HT-29 (cell line): ENCODE measurements around the gene JARID2. TPM values are rescaled to one million over a fixed set of nuclear protein-coding genes. Genes with fewer than 3 reads are reported as not detected.

Experiments
- DNase-seq: peaks from one replicate; pipeline ENCODE4 v3.0.0-alpha.2; 2015; ENCODE audit warnings: low spot score
- total RNA-seq: library from RNA; depleted of rRNA; stranded (reverse); fragments of >200 nt; shearing (Covaris generic); gene quantifications from 2 replicates; pipeline ENCODE4 v1.2.3, GENCODE V29; 2014

JARID2 gene
- total RNA-seq, 1 experiment from 2014 or later = 6.7 TPM

DNA sequence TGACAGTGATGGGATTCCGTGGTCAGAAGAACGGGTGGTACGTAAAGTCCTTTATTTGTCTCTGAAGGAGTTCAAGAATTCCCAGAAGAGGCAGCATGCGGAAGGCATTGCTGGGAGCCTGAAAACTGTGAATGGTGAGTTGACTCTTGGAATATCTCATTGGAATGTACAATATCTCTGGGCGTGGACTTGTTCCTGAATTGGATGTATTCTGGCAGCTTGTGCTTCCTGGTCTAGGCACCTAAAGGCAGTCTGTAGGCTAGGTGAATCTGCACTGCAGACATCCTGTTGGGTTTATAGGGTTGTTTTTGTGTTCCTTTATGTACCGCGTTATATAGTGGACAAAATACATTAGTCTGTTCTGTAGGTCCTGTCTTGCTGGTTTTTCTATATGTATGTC lies 128.2 kb downstream of the JARID2 start:
- DNase-seq = no peak

DNA sequence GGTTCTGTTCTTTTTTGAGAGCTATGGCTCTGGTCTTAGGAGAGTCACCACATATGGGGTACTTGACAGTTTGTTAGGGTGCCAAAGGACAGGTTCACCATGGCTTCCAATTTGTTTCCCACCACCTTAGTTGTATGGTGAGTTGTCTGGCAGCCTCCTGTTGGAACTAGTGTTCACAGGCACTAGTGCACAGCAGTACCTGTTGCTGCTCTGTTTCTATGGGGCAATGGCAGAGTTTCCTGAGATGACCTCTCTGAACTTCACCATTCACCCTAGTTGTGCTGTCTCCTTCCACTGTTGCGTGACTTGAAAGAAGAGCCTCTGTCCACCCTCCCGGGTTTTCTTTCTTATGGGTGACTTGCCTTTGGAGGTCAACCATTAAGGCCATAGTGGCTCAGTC lies 129.1 kb downstream of the JARID2 start:
- no peak for DNase-seq

DNA sequence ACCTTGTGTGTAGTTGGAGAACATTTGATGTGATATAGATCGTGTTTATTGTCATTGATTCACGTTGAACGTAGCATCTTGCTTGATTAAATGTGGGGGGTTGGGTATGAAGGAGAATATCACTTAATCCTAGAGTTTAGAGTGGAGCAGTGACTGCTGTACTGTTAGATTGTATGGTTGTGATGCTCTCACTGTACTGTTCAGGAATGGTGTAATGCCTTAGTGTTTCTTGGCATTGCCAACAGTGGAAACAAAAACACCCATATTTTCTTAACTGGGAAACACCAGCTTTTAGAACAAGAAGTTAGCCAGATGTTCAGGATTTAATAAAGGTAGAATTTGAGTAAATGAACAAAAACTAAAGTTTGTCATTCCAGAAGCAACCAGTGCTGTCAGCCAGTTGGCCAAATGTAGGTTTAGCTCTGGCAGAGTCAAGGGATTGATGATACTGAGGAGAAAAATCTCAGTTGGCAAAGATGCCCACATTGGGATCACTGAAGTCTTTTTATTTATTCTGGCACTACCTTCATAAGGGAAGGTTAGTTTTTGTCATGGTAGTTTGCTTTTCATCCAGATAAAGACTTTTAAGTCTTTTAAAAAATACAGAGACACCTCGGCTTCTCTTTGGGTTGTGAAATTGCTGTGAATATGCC lies 129.9 kb downstream of the JARID2 start:
- no peak for DNase-seq

DNA sequence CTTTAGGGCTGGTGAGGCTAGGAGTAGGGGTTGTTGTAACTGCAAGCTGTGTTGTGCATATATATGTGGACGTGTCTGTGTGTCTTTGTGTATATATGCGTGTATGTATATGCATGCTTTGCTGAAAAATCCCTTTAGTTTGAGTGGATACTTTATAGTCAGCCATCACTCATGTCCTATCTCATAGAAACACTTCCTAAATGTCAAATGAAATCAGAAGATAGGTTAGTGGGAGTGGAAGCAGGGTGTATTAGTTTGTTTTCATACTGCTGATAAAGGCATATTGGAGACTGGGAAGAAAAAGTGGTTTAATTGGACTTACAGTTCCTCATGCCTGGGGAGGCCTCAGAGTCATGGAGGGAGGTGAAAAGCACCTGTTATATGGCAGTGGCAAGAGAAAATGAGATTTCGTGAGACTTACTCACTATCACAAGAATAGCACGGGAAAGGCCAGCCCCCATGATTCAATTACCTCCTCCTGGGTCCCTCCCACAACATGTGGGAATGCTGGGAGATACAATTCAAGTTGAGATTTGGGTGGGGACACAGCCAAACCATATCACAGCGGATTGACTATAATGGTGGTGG lies 131.1 kb downstream of the JARID2 start:
- no peak for DNase-seq

DNA sequence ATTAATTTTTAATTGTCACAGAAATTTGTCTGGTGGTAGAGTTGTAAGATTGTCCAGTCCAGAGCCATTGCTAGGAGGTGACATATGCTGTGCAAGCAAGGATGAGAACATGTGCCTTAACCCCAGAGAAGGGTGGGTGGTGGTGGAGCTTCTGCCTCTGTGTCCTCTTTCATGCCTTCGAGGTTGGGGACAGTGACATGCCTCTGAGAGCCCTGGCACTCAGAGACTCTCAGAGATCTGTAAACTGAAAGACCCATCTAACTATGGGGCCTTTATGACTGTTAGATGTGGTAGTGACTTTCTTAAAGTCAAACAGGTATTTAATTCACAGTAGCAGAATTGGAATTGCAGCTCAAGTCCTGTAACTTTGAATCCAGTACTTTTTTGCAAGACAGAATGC lies 132.4 kb downstream of the JARID2 start:
- DNase-seq = no peak

DNA sequence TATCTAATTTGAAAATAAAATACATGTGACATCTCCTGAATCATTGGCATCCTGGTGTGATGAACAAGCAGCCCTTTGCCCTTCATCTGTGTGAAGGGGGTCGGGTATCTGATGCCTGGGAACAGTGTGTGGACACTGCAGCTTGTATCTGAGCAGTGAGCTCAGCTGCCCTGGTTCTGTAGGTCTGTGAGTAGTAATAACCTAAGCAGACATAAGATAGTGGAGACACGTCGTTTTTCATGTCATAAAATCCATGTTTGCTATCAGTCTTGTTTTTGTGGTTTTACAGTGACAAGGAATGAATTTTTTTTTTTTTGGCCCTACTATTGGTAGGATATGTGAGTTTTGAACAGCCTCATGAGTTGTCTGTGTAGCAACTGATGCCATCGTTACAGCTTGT lies 133.0 kb downstream of the JARID2 start:
- DNase-seq = no peak

DNA sequence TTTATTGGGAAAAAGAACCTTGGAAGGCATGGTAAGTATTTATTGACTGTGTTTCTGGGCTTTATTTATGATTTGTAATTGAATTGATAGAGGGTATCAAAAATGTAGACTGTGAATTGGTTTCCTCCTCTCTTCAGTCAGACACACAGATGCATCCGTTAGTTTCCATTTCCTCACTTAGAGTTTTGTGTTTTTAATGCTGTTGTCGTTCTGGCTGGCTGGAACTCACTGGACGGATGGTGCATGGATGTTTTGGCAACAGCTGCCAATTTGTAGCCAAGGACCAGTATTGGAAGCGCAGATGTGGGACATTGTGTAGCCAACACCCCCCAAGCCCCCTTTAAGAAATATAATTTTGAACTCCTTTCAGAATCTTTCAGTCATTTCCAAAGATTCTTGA lies 134.5 kb downstream of the JARID2 start:
- DNase-seq = no peak

DNA sequence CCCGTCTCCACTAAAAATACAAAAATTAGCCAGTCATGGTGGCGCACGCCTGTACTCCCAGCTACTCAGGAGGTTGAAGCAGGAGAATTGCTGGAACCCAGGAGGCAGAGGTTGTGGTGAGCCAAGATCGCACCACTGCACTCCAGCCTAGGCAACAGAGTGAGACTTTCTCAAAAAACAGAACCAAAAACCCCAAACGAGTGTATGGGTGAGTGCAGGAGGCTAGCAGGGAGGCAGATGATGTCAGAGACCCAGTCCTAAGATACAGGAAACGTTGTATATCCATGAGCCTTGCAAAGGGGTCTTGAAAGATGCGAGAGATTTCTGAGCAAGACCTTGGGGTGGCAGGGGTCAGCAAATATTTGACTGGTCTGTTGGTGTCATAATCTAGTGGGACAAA lies 136.2 kb downstream of the JARID2 start:
- DNase-seq = no peak

DNA sequence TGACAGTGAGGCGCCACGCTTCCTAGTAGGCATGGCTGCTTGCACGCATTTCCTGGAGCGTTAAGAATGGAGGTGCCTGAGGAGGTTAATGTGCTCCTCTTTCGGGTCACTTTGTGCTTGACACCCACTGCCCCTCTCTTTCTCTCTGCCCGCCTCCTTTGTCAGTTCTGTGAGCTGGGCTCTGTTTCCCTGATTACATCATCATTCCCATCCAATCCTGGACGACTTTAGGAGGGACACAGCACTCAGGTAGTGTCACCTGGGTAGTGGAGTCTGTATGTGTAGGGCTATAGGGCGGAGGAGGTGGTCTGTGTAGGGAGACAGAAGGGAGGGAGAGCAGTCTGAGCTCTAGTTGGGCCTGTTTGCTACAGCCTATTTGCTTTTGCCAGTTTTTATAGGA lies 136.8 kb downstream of the JARID2 start:
- DNase-seq = no peak

DNA sequence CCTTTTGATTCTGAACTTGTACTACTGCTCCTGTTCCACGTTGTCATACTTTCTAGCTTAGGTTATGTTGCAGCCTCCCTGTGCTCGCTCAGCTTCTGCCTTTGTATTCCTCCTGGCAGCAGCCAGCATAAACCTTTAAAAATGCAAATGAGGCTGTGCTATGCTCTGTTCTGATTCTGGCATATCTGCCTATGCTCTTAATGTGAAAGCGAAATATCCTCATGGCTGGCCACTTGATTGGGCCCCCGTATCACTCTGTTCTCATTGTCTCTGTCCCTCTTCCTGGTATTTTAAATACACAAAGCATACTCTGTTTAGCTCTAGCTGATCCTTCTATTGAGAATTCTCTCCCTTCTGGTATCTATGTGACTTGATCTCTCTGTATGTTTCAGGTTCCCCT lies 139.0 kb downstream of the JARID2 start:
- DNase-seq = no peak

DNA sequence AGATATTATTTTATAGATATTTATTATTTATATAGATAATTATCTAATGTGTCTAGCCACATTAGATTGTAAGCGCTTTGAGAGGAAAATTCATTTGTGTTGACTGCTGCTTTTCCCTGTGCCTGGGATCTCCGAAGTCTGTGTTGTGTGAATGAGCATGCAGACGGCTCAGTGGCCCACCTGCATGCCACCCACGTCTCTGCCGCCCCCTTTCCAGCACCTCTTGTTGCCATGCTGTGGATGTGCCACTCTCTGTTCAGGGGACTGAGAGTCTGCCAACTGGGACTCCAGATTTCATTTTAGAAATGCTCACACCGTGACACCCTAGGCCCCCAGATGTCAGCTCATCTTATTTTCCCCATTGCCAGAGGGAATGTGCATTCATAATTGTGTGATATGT lies 139.7 kb downstream of the JARID2 start:
- no peak for DNase-seq

DNA sequence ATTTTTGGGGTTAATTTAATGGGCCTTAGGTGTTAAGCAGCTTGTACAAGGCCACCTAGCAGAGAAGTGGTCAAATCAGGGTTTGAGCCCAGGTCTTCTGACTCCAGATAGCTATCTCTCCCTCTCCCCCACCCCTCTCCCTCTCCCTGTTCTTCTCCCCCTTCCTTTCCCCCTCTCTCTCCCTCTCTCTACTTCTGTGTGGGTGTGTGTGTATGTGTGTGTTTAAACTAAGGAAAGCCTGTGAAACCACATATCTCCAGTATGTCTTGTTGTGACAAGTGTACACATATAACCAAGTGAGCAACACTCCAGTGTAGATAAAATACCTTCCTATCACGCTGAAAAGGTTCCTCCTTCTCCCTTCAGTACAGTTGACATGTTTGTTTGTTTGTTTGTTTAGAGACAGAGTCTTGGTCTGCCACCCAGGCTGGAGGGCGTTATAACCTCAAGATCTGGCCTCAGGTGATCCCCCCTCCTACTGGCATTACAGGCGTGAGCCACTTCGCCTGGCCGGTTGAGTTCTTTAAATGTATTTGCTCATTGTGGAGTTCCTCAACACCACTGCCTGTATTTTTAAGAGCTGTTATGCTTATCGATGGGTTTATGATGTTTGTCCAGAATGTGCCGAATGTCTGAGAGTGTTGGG lies 140.4 kb downstream of the JARID2 start:
- DNase-seq = no peak

DNA sequence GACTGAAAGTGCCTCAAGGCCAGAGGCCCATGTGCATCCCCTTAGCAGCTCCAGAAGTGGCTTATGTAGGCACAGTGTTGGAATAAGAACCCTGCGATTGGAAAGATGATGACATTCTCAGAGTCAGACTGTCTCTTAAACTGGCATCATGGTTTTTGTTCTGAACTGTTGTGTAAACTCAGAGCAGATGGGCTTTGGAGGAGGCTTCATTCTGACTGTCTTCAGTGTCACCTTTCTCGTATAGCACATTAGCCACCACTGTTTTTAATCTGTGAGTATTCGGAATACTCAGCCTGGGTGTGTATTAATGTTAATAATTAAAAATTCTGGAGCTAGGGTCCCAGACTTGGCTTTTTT lies 140.9 kb downstream of the JARID2 start:
- no peak for DNase-seq

DNA sequence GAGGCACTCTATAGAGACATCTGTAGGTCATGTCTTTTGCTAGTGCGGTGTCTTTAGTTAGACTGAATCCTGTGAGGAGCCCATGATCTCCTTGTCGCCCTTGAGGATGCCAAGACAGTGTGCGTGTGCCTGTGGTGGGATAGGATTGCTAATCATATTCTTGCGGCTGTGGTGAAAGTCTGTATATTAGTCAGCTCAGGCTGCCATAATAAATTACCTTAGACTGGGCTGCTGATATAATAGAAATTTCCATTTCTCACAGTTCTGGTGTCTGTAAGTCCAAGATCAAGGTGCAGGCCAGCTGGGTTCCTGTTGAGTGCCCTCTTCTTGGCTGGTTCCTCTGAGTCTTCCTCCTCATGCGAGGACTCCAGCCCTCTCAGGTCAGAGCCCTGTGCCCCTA lies 141.2 kb downstream of the JARID2 start:
- no peak for DNase-seq

DNA sequence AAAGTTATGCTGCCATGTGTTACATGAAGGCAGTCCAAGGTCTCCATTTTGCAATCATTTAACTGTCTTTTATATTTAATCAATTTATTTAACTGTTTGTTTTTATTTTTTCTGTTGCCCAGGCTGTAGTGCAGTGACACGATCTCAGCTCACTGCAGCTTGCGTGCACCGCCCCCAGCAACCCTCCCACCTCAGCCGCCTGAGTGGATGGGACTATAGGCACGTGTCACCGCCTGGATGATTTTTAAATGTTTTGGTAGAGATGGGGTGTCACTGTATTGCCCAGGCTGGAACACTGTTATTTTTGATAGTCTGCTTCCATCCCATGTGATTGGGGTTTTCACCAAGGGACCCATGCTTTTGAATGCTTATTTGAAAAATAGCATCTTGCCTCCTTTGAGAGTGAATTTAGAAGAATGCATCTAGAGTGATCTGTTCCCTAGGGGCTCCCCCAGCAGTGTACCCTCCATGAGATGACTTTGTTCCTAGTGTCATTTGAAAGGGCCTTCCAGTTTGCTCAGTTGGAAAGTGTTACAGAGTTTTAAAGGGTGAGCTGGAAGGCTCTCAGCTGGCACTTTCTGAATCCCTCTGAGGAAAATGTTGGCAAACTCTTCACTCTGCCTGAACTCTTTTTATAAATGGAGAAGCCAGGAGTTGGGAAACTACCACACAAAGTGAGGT lies 143.4 kb downstream of the JARID2 start:
- no peak for DNase-seq

DNA sequence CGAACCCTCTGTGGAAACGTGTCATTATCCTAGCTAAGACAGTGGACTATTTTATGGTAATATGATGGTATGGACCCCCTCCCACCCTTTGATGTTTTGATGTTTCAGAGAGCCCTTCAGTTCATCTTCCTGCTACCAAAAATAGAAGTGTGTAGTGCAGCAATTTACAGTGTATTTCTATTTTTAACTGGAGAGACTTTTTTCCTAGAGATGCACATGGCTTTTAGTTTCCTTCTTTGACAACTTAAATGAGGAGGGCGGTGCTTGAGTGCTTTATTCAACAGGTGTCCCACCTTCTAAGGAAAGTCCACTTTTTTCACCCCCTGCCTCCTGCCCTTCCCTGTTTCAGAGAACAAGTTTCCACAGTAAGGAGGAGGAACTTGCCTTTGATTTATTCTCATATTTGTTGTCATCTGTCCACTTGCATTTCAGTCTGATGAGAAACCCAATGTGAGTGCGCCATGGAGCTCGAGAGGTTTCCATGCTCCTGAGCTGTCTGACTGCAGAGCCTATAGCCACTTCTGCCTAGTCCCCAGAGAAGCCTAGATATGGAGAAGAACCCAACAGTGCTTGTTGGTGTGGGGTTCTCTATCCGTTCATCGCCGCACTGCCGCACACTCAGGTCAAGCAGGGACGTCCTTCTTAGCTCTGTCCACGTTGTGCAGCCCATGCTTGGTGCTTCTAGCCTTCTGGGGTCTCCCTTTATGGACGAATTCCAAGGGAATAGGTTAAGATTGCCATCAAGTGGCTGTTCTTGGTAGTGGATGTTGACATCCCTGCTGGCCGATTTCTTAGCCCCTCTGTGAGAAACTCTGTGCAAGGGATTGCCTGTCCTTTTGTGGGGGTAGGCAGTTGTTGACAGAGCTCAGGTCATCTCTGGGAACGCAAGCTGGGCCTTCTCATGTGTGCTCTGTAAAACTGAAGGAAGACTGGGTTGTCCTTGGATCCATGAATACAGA lies 144.2 kb downstream of the JARID2 start:
- peak; percentile 48 for DNase-seq

DNA sequence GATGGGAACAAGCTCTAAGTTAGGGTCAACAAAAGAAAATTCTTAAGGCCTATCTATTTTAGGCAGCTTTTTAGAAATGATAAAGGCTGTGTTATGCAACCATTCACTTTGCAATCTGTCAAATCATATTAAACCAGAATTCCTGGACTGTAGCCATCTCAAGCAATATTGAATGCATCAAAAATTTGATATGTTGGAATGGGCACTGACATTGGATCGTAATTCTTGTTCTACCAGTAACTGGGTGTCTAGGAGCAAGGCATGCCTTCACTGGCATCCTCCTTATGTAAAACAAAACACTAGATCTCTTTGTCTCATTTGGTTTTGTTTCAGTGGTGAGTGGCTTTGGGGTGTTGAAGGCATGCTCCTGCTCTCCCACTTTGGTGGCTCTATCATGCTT lies 145.6 kb downstream of the JARID2 start:
- no peak for DNase-seq

DNA sequence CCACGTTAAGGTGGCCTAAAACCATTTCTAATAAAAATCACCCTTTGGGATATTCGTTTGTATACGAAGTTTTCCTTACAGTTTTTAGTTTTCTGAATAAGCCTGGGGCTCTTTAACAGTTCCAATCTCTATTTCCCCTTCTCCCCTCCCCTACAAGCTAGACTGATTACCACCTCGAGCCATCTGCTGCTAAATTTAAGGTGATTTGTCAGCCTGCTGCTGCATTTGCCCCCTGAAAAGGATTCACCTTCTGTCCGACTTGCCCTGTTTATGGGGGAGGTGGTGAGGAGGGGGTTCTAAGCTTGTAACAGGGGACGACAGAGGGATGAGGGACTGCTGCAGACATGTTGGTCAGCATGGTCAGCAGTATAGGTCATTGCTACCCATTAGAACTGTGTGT lies 146.3 kb downstream of the JARID2 start:
- DNase-seq = no peak

DNA sequence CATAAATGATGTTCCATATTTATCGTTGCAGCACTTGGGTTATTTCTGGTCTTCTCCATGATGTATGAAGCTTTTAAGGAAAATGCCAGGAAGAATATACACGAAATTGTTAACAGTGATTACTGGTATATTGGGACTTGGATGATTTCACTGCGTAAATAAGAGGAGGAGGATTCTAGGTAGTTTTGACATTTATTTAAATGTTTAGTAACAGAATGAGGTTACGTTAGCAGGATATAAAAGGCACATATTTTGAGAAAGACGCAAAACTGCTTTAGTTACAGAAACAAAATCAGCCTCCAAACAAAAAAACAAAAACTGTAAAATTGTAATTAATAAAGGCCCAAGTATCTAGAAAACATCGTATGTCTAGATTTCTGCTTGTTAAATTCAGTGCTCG lies 147.7 kb downstream of the JARID2 start:
- no peak for DNase-seq

DNA sequence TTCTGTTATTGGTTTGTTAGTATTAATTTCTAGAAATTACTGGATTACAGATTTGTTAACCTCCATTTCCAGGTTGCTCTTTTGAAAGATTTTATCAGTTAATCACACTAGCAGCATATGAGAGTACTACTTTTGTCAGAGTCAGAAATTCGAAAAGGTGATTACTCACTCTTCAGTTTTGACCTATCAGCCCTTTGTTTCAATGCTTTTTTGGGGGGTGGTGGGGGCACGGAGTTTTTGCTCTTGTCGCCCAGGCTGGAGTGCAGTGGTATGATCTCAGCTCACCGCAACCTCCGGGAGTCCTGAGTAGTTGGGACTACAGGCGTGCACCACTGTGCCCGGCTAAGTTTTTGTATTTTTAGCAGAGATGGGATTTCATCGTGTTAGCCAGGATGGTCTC lies 149.2 kb downstream of the JARID2 start:
- DNase-seq = no peak

DNA sequence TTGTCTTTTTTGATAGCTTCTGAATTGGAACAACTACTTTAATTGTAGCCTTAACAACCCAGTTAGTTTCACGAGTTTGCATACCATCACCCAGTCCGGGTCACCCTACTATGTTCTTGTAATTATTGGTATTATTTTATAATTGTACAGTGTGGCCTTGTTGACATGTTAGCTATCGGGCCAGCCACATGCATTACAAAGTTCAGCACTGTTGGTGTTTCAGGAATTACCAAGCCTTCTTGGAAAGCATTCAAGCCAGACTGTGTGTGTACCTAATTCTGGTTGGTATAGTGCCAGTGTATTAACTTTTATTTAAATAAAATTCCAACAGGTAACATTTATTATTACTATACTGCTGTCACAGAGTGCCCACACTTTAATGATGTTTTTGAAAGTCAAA lies 150.9 kb downstream of the JARID2 start:
- no peak for DNase-seq
